CD4-positive, alpha-beta T cell treated with Interferon gamma for 1 hour (primary cell): Measurements from ENCODE around the gene LZIC.
A peak's percentile ranks its signal among the peaks of the same experiment; 100 is the strongest.

Source experiments
- DNase-seq: peaks from one replicate; pipeline ENCODE4 v3.0.0-alpha.2; 2020

Gene LZIC

GRCh38 chr1:9910076-9910422, 33.1 kb downstream of the LZIC start, which contains the start of gene CTNNBIP1:
CTNNBIP1 (minus strand) TSS chr1:9910269; CDS start chr1:9872064, 38,205 bp downstream.
- no peak for DNase-seq

GRCh38 chr1:9909234-9910046, 33.8 kb downstream of the LZIC start:
- DNase-seq, result no peak

- DNase-seq, result no peak
Observed at GRCh38 chr1:9908871-9909233, 34.3 kb downstream of the LZIC start.

- no peak for DNase-seq
Observed at GRCh38 chr1:9907441-9907840, 35.8 kb downstream of the LZIC start.

- no peak for DNase-seq
Observed at GRCh38 chr1:9906466-9906865, 36.7 kb downstream of the LZIC start.

- no peak for DNase-seq
Observed at GRCh38 chr1:9905010-9905409, 38.2 kb downstream of the LZIC start.

GRCh38 chr1:9904596-9904995, 38.6 kb downstream of the LZIC start:
- DNase-seq, result no peak

GRCh38 chr1:9903801-9904527, 39.2 kb downstream of the LZIC start:
- no peak for DNase-seq

GRCh38 chr1:9902060-9902452, 41.1 kb downstream of the LZIC start:
- no peak for DNase-seq

GRCh38 chr1:9901148-9902059, 41.8 kb downstream of the LZIC start:
- no peak for DNase-seq

GRCh38 chr1:9900142-9901043, 42.8 kb downstream of the LZIC start:
- peak; percentile 54 for DNase-seq

- DNase-seq, result no peak
Observed at GRCh38 chr1:9894115-9894514, 49.1 kb downstream of the LZIC start.

- DNase-seq, result no peak
Observed at GRCh38 chr1:9892563-9893528, 50.3 kb downstream of the LZIC start.

GRCh38 chr1:9891207-9891606, 52.0 kb downstream of the LZIC start:
- no peak for DNase-seq

- no peak for DNase-seq
Observed at GRCh38 chr1:9890224-9890731, 52.9 kb downstream of the LZIC start.

GRCh38 chr1:9889411-9889810, 53.8 kb downstream of the LZIC start:
- no peak for DNase-seq

- DNase-seq, result no peak
Observed at GRCh38 chr1:9888886-9889285, 54.3 kb downstream of the LZIC start.

- no peak for DNase-seq
Observed at GRCh38 chr1:9887070-9887469, 56.1 kb downstream of the LZIC start.

GRCh38 chr1:9886092-9886742, 57.0 kb downstream of the LZIC start:
- no peak for DNase-seq

GRCh38 chr1:9884805-9885204, 58.4 kb downstream of the LZIC start:
- DNase-seq, result no peak
